IMR-90 (cell line): ENCODE data around the gene ELANE. TPM values are rescaled to one million over a fixed set of nuclear protein-coding genes. Genes with fewer than 3 reads are reported as not detected.

ENCODE experiments used
- ATAC-seq: fragments of 200-7000 bp; cut with Tn5 transposase; 2 replicates; pipeline ENCODE4 v1.9.1; 2020; ENCODE audit warnings: low read depth, mild to moderate bottlenecking, moderate library complexity
- BruUV-seq: library from RNA; stranded (reverse); fragments of 400-500 nt; replicated peaks from 2 replicates; lab custom pipeline; 2021; lab: Mats Ljungman, UMichigan
- CTCF ChIA-PET: fragments of 300-600 bp; formaldehyde crosslinking; extraction: SDS; loops from one replicate; lab custom pipeline; 2021; ENCODE audit warnings: antibody characterized with exemption; lab: Yijun Ruan, JAX
- POLR2A ChIA-PET: fragments of 300-600 bp; sonication (Branson Sonifier 250); formaldehyde crosslinking; loops from one replicate; lab custom pipeline; 2022; ENCODE audit warnings: antibody characterized with exemption; ENCODE audit not compliant: unreplicated experiment; lab: Charles Lee
- DNase-seq: peaks from one replicate; pipeline ENCODE4 v3.0.0; 2013
- H2AFZ ChIP-seq: replicated peaks from 2 replicates; pipeline ENCODE3; 2013; ENCODE audit warnings: low read length, mild to moderate bottlenecking; ENCODE audit not compliant: poor library complexity
- H2AK5ac ChIP-seq: 2 replicates; pipeline ENCODE4 v1.6.1; 2013; ENCODE audit warnings: low read depth, low read length, inconsistent platforms
- H2AK9ac ChIP-seq: replicated peaks from 2 replicates; pipeline ENCODE3; 2013; ENCODE audit warnings: mild to moderate bottlenecking, low read depth, low read length, moderate library complexity; ENCODE audit not compliant: poor library complexity
- H2BK120ac ChIP-seq: 2 replicates; pipeline ENCODE4 v1.6.1; 2013; ENCODE audit warnings: low read depth, low read length, inconsistent platforms
- H2BK15ac ChIP-seq: 3 replicates; pipeline ENCODE4 v1.6.1; 2013; ENCODE audit warnings: low read depth, low read length, inconsistent platforms
- H2BK20ac ChIP-seq: 2 replicates; pipeline ENCODE4 v1.6.1; 2013; ENCODE audit warnings: low read depth, mild to moderate bottlenecking, inconsistent platforms, low read length, moderate library complexity
- H2BK5ac ChIP-seq: 2 replicates; pipeline ENCODE4 v1.6.1; 2013; ENCODE audit warnings: mild to moderate bottlenecking, low read depth, low read length, inconsistent platforms; ENCODE audit not compliant: poor library complexity, severe bottlenecking
- H3K14ac ChIP-seq: replicated peaks from 2 replicates; pipeline ENCODE4 v1.6.1; 2013; ENCODE audit warnings: low read depth, low read length, inconsistent platforms
- H3K18ac ChIP-seq: 2 replicates; pipeline ENCODE4 v1.6.1; 2013; ENCODE audit warnings: low read depth, low read length, control low read depth
- H3K23ac ChIP-seq: 2 replicates; pipeline ENCODE4 v1.6.1; 2013; ENCODE audit warnings: low read depth, low read length, inconsistent platforms
- H3K27ac ChIP-seq: 2 replicates; pipeline ENCODE4 v1.5.1; 2013; ENCODE audit warnings: mild to moderate bottlenecking, control low read depth, low read length; ENCODE audit not compliant: insufficient read depth
- H3K27me3 ChIP-seq: 2 replicates; pipeline ENCODE4 v1.6.1; 2013; ENCODE audit warnings: low read length; ENCODE audit not compliant: control insufficient read depth, insufficient read depth
- H3K36me3 ChIP-seq: 2 replicates; pipeline ENCODE4 v1.6.1; 2013; ENCODE audit warnings: low read length, mixed read lengths; ENCODE audit not compliant: control insufficient read depth, insufficient read depth
- H3K4ac ChIP-seq: 2 replicates; pipeline ENCODE4 v1.6.1; 2013; ENCODE audit warnings: low read depth, low read length, inconsistent platforms
- H3K4me1 ChIP-seq: 2 replicates; pipeline ENCODE4 v1.6.1; 2013; ENCODE audit warnings: low read length, mixed read lengths; ENCODE audit not compliant: control insufficient read depth, insufficient read depth
- H3K4me2 ChIP-seq: 2 replicates; pipeline ENCODE4 v1.6.1; 2013; ENCODE audit warnings: low read depth, mild to moderate bottlenecking, control low read depth, low read length, moderate library complexity
- H3K4me3 ChIP-seq: 2 replicates; pipeline ENCODE4 v1.5.1; 2013; ENCODE audit warnings: low read depth, mild to moderate bottlenecking, control low read depth, low read length, moderate library complexity; ENCODE audit not compliant: insufficient read depth
- H3K56ac ChIP-seq: 2 replicates; pipeline ENCODE4 v1.6.1; 2013; ENCODE audit warnings: low read length, inconsistent platforms; ENCODE audit not compliant: insufficient read depth; ENCODE audit errors: extremely low read depth
- H3K79me1 ChIP-seq, 2 experiments: 2 replicates each; pipeline ENCODE4 v1.6.1; 2013; ENCODE audit warnings: low read length in 2 of 2, inconsistent platforms in 1 of 2, low read depth in 1 of 2
- H3K9ac ChIP-seq: 2 replicates; pipeline ENCODE4 v1.6.1; 2013; ENCODE audit warnings: low read depth, low read length, control low read depth
- H3K9me1 ChIP-seq: 2 replicates; pipeline ENCODE4 v1.6.1; 2013; ENCODE audit warnings: low read length, inconsistent platforms; ENCODE audit not compliant: insufficient read depth
- H3K9me3 ChIP-seq: 2 replicates; pipeline ENCODE4 v1.6.1; 2013; ENCODE audit warnings: low read length; ENCODE audit not compliant: control insufficient read depth, insufficient read depth
- H4K20me1 ChIP-seq: 2 replicates; pipeline ENCODE4 v1.6.1; 2013; ENCODE audit warnings: low read length, inconsistent platforms; ENCODE audit not compliant: insufficient read depth
- H4K5ac ChIP-seq: 2 replicates; pipeline ENCODE4 v1.6.1; 2013; ENCODE audit warnings: mild to moderate bottlenecking, low read depth, low read length, control low read depth
- H4K8ac ChIP-seq, 2 experiments: 2 replicates each; pipeline ENCODE4 v1.6.1; 2013; ENCODE audit warnings: low read depth in 2 of 2, low read length in 2 of 2, control low read depth in 1 of 2, inconsistent platforms in 1 of 2
- H4K91ac ChIP-seq: 2 replicates; pipeline ENCODE4 v1.6.1; 2013; ENCODE audit warnings: low read depth, low read length, inconsistent platforms; ENCODE audit not compliant: insufficient read depth
- BHLHE40 ChIP-seq: fragments of 150-350 bp; IDR thresholded peaks from 2 replicates; pipeline ENCODE4 v1.6.1; 2016; ENCODE audit warnings: mild to moderate bottlenecking, low read depth, low read length
- CEBPB ChIP-seq: IDR thresholded peaks from 2 replicates; pipeline ENCODE4 v1.6.1; 2012; ENCODE audit warnings: low read depth, low read length, improper control_type of control experiment
- ELK1 ChIP-seq: fragments of 150-350 bp; IDR thresholded peaks from 2 replicates; pipeline ENCODE4 v1.6.1; 2016; ENCODE audit warnings: low read depth, mild to moderate bottlenecking, low read length, moderate library complexity, borderline replicate concordance
- MAFK ChIP-seq: IDR thresholded peaks from 2 replicates; pipeline ENCODE4 v1.6.1; 2012; ENCODE audit warnings: low read depth, low read length, improper control_type of control experiment
- MAZ ChIP-seq: IDR thresholded peaks from 2 replicates; pipeline ENCODE4 v1.6.1; 2012; ENCODE audit warnings: low read depth, mild to moderate bottlenecking, low read length, improper control_type of control experiment, moderate library complexity, borderline replicate concordance
- NFE2L2 ChIP-seq: fragments of 150-350 bp; IDR thresholded peaks from 2 replicates; pipeline ENCODE4 v1.6.1; 2016; ENCODE audit warnings: low read depth, mild to moderate bottlenecking, low read length
- WGBS, 2 experiments: methylation state at CpG; one replicate each; pipeline versions ENCODE4 v1.1.5 to v1.1.7; 2013; ENCODE audit warnings: missing lambda C conversion rate in 2 of 2; ENCODE audit not compliant: insufficient read length in 1 of 2; ENCODE audit errors: extremely low coverage in 2 of 2; 5-methylcytosine and 5-hydroxymethylcytosine counted together
- dilution Hi-C: fragments of 300-500 bp; cut with HindIII; formaldehyde crosslinking; loops from one replicate; pipeline ENCODE4 v1.14.3; 2018; ENCODE audit warnings: low sequenced_read_pairs; ENCODE audit not compliant: unreplicated experiment
- in situ Hi-C: fragments of 300-500 bp; cut with MboI; formaldehyde crosslinking; loops from 3 replicates; pipeline ENCODE4 v1.14.3; 2019; ENCODE audit warnings: low sequenced_read_pairs, inconsistent platforms, mixed read lengths
- intact Hi-C: fragments of 100-400 bp; cut with micrococcal nuclease; formaldehyde crosslinking; loops from 2 replicates; pipeline ENCODE4 v1.10.0; 2022
- polyA plus RNA-seq, 3 experiments: library from polyadenylated mRNA; depleted of rRNA; stranded (reverse); fragments of >200 nt; gene quantifications; 2 replicates each; pipeline ENCODE4 v1.2.3, GENCODE V29; 2012; ENCODE audit warnings: low replicate concordance in 1 of 3
- total RNA-seq: library from RNA; depleted of rRNA; stranded (reverse); fragments of >200 nt; gene quantifications from 2 replicates; pipeline ENCODE4 v1.2.3, GENCODE V29; 2012

The ELANE gene
- total and polyA plus RNA-seq, 2 of the 4 experiments (the other 2 are of a cell fraction), result 0.27 TPM; not detected in 1

DNA sequence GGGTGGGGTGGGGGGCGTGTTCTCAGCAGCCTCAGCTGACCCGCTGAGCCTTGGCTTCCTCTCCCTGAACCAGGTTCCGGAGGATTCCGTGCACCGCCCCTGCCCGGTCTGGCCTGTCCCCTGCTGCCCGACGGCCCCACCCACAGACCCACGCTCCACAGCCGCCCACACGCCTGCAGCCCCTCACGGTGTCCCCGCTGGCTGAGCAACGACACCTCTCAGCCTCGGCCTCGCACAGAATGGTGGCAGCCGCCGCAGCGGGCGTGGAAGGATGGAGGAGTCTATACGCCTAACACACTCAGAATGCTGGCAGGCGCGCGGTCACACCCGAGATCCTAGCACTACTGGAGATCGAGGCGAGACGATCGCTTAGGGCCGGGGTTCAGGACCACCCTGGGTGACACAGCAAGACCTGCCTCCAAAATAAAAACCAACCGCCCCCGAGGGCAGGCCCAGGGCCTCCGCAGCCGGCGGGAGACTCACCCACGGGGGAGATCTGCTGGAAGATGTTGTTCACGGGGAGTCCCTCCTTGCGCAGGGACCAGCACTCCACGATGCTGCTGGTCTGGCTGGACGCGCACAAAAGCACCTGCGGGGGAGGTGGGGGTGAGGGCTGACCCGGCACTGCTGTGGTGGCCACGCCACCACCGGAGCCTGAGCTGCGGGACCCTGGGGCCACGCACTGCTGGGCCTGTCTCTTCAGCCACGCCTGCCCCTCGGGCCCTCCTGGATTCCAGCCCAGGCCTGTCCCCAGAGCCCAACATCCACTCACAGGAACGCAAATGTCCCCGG lies 32.5 kb downstream of the ELANE start:
- intact Hi-C loops (no loop called here), dilution Hi-C loops (no loop called here), in situ Hi-C loops (no loop called here)
- Histone ChIP-seq H3K27me3 (no peaks in the 10 kb centered on the region), H2BK20ac (no peak overlapping the region), H2AK9ac (no peak overlapping the region), H3K14ac (no peak overlapping the region), H3K18ac (no peak overlapping the region), H4K20me1 (peaks cover 3% of the 10 kb centered on the region; the same call in 1 of the 2 replicates), H3K36me3 (peaks cover 76% of the 10 kb centered on the region), H2AK5ac (no peak overlapping the region), H2AFZ (no peak overlapping the region), H3K4me1 (no peaks in the 10 kb centered on the region), H3K56ac (no peak overlapping the region), H4K5ac (no peak overlapping the region), H3K23ac (no peak overlapping the region), H2BK15ac (no peak overlapping the region), H3K9ac (no peak overlapping the region), H3K4ac (no peak overlapping the region), H3K27ac (no peak overlapping the region), H3K79me1 (peaks cover 9 to 26% of the 10 kb centered on the region in 2 experiments; a peak in 3 of 4 replicates), H4K91ac (no peak overlapping the region), H3K9me3 (no peaks in the 10 kb centered on the region), H3K4me2 (no peak overlapping the region), H3K4me3 (no peak overlapping the region), H4K8ac (no peak overlapping the region), H2BK5ac (no peak overlapping the region), H2BK120ac (no peak overlapping the region), H3K9me1 (no peaks in the 10 kb centered on the region)
- no peak for TF ChIP-seq MAZ
- TF ChIP-seq MAFK, result no peak
- no peak for TF ChIP-seq BHLHE40
- TF ChIP-seq ELK1, result no peak
- TF ChIP-seq NFE2L2, result no peak
- no peak for TF ChIP-seq CEBPB
- BruUV-seq, result no TSS peak
- DNase-seq (no peak), ATAC-seq (no peak)
- ChIA-PET POLR2A (no interaction called here), CTCF (no interaction called here)
- 93% methylated on average over 40 of the region's 51 CpGs; no CpG with 5 or more reads in 1 of the 2 experiments for WGBS, 2 experiments
